Esophagus mucosa (tissue), 1 donor: Measurements from ENCODE around the gene CSPG4. TPM values are rescaled to one million over a fixed set of nuclear protein-coding genes. Genes with fewer than 3 reads are reported as not detected.
A peak's percentile ranks its signal among the peaks of the same experiment; 100 is the strongest.
"Not testable (repeated sequence)": the region's sequence is repeated elsewhere in the genome, so short reads cannot be mapped to it uniquely, and the experiment has no call there.

ENCODE experiments used
- ATAC-seq: fragments of 200-7000 bp; cut with Tn5 transposase; one replicate; pipeline ENCODE4 v1.9.1; 2020
- total RNA-seq: library from RNA; stranded (reverse); gene quantifications from one replicate; pipeline ENCODE4 v1.2.4, GENCODE V29; 2023
- donor health status: DM: yes; HTN: yes; CAD: no.

Gene CSPG4
- total RNA-seq, 1 donor from 2014 or later, result 1.9 TPM

DNA sequence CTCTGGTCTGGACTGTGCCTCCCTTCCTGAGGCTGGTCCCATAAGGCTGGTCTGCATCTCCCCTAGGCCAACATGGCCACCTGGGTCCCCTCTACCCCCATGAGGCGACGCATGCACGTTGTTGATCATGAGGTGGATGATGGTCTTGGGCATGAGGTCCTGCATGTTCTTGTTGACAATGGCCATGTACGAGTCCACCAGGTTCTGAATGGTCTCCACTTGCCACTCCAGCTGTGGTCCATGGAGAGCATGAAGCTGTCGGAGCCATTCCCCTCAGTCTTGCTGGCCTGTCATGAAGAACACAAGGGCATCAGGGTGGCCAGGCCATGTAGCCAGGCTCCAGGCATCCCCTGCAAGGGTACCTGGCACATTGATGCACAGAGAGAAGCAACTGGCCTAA lies 27.1 kb upstream of the CSPG4 start:
- ATAC-seq, result no peak

GRCh38 chr15:75738647-75739325 lies 26.1 kb upstream of the CSPG4 start:
- peak; percentile 94 for ATAC-seq

DNA sequence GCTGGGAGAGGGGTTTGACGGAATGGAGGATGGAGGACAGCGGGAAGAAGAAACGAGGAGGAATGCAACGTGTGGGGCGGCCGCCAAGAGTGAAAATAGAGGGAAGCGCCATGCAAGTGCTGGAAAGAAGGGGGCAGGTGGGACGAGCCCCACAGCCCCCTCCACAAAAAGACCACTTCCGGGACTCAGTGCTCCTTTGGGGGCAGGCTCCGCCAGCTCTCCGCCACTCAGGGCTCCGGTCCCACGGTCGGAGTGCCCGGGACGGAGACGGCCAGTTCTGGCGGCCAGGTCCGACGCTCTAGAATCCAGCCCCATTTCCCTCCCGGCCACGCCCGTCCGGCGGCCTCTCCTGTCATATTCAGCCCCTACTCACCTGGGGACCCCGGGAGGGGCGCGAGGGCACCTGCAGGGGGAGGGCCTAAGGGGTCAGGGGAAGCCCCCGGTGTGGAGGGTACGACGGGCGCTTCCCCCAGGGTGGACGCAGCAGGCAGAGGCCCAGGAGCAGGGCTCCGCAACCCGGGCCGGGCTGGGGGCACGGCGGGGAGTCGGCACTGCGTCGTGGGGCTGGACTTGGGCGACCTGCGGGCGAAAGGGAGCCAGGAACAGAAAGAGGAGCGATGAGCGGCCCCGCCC lies 25.5 kb upstream of the CSPG4 start:
- ATAC-seq, result no peak

DNA sequence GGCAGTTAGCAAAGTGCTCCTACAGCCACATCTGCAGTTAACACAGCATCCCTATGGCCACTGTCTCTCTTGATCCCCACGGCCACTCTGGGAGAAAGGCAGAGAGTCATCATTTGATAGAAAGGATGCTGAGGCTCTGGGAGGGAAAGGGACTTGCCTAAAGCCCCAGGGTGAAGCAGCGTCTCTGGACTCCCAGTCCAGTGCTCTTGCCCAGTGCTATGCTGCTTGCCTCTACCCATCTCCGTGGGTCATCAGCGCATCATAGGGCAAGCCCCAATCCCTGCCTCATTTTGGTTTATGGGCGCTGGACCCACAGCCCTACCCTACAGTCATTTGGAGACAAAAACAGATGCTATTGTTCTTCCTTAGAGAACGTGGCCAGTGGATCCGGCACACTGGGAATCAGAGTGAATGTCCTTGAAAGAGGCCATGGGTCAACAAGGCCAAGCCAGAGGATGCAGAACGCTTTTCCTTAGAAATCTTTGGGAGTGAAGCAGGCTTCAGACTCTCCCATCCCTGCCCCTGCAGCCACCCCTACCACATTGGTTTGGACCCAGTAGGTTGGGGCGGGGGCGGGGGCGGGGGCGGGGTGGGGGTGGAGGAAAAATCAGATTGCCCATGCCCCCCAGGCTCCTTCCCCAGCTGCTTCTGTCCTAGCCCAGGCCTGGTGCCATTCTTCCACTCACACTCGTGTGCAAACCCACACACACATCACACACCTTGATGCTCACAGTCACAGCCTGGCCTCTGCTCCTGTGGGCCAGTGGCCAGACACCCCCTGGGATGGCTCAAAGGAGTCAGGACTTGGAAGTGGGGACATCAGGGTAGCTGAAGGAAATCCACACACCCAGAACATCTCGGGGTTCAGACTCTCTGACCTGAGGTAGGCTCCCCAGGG lies 24.7 kb upstream of the CSPG4 start:
- ATAC-seq, result not testable (repeated sequence)

DNA sequence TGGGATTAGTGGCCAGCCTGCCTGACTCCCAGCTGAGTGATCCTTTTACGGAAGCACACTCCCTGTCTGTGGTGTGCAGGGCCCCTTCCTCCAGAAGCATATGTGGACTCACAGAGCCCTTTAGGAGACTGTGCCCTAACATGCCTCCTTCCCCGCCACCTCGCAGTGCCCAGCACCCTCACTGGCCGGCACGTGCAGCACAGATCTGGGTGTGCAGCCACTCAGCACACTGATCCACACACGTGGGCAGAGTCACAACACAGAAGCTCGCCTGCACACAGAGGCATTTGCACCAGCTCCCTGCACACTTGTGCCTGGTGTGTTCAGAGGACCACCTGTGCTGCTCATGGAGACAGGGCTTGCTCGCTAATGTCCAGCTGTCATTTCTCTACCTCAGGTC lies 23.6 kb upstream of the CSPG4 start:
- no peak for ATAC-seq

DNA sequence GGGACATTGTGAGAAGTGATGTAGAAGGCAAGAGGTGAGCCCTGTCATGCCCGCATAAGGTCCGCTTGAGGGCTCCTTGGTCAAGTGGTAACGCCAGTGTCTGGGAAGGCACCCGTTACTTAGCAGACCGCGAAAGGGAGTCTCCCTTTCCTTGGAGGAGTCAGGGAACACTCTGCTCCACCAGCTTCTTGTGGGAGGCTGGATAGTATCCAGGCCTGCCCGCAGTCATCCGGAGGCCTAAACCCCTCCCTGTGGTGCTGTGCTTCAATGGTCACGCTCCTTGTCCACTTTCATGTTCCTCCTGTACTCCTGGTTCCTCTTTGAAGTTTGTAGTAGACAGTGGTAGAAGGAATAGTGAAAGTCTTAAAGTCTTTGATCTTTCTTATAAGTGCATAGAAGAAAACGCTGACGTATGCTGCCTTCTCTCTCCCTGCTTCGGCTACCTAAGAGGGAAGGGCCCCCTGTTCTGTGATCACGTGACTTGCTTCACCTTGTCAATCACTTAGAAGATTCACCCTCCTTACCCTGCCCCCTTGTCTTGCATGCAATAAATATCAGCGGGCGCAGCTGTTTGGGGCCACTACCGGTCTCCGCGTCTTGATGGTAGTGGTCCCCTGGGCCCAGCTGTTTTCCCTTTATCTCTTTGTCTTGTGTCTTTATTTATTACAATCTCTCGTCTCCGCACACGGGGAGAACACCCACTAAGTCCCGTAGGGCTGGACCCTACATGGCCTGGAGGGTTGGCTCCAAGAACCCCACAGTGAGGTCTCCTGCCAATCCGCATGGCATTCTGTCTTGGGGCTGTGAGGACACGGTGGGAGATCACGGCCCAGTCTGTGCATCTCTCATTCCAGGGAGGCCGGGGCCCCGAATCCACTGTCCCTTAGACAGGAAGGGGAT lies 22.5 kb upstream of the CSPG4 start:
- not testable (repeated sequence) for ATAC-seq

DNA sequence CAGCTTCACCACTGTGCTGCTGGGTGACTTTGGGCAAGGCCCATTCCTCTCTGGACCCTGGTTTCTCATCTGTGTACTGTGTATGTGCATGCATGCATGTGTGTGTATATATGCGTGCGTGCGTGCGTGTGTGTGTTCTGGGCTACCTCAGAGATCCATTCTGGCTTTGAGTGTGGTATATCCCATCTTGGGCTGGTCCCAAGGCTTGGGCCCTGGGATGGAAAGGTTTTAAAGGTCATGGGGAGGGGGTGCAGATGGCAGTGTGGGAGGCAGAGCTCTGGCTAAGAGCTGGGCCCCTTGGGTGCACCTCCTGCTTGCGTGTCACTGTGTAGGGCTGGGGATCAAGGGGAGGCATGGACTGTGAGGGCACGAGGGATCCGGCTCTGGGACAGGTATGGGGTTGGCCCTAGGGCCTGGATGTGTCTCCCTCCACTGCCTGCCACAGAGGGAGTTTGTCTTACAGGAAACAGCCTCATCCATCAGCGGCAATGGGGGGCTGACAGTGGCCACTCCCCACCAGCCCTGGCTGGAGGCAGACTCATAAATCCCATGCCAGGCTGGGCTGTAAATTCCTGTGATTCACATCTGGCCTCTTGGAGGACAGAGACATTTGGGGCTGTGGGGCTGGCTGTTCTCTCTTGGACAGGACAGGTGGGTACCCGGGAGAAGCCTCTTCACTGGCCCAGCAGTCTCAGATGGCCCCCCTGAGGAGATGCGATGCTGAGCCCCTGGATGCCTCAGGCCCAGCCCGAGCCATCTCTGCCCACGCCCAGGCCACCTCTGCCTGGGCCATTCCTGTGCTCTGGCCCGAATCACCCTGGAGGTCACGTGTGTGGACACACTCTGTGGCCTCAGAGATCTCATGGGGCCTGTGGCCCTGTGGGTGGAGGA lies 21.4 kb upstream of the CSPG4 start:
- ATAC-seq, result no peak

DNA sequence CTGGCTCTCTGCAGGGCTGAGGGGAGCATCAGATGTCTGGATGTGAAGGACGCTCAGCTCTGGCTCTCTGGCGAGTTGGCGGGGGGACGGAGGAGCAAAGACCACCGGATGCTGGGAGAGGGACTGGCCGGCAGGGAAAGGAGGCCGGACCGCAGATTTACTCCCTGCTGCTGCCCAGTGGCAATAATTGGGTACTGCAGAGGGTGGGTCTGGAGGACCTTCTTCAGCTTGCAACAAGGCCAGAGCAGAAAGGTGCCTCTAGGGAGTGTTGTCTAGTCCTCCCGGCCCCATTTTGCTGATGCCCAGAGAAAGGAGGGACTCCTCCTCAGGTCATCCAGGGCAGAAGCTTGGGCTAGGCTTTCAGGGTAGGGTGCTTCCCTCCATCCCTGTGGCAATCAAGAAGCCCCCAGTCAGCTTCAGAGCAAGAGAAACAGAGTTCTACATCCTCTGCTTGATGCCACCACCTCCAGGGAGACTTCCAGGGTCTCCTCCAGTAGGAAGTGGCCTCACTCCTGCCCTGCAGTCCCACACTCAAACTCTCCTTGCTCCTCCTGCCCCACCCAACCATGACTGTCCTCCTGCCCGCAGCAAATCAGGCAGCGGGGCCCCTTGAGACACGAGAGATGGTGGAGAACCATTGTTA lies 20.3 kb upstream of the CSPG4 start:
- peak; percentile 58 for ATAC-seq

DNA sequence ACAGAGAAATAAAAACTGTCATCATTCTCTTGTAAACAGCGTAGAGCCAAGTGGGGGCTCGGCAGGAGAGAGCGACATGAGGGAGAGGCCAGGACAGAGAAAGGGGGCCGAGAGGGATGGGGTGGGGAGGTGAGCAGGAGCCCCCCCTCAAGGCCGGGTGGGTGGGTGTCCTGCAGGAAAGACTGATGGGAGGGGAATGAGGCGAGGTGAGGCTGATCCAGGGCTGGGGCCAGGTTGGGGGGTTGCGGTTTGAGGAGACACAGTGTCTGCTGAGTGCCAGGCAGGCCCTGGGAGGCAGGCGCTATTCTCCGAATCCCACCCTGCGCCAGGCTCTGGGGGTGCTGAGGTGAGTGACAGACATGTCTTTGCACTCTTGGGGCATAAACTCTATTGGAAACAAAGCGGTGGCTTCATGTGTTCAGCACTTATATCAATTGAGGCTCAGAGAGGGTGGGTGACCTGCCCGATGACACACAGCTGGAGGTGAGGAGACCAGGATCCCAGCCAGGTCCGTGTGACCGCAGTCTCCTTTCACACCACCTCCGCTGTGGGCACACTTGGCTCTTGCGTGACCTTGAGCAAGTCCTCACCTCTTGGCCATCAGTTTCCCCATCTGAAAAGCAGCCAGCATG lies 19.6 kb upstream of the CSPG4 start:
- ATAC-seq, result no peak

DNA sequence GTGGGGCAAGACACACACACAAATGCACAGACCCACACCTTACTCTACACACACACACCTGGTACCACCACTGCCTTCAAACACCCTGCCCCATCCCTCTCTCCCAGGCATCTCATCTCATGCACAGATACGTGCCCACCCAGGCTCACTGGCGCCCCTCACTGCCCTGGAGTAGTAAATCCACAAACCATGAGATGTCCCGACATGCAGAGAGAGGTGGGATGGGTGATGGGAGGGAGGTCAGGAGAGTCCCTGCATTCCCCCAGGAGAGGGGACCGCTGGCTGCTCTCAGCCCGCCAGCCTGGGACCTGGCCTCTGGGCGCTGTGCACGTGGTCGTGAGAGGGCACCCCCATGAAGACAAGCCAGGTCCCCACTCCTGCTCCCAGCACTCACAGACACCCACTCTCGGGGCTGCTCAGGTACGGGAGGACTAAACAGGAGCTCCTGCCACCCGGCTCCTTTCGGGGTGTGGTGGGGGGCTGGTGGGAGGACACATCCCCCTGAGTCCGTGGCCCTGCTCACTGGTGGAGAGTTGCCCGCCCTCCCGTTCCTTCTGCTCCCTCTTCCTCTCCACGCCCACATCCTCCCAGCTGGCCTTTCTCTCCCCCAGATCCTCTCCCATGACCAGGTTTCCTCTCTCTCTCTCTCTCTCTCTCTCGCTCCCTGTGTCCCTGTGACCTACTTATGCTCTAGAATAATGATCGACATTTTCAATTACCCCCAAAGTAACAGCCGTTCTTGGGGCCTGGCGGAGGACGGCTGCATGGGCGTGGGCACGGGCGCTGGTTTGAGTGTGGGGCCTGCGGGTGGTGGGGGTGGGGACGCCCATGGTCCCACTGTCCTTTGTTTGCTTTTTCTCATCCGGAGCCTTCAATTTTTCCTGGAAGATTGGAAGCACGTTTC lies 18.9 kb upstream of the CSPG4 start:
- no peak for ATAC-seq

DNA sequence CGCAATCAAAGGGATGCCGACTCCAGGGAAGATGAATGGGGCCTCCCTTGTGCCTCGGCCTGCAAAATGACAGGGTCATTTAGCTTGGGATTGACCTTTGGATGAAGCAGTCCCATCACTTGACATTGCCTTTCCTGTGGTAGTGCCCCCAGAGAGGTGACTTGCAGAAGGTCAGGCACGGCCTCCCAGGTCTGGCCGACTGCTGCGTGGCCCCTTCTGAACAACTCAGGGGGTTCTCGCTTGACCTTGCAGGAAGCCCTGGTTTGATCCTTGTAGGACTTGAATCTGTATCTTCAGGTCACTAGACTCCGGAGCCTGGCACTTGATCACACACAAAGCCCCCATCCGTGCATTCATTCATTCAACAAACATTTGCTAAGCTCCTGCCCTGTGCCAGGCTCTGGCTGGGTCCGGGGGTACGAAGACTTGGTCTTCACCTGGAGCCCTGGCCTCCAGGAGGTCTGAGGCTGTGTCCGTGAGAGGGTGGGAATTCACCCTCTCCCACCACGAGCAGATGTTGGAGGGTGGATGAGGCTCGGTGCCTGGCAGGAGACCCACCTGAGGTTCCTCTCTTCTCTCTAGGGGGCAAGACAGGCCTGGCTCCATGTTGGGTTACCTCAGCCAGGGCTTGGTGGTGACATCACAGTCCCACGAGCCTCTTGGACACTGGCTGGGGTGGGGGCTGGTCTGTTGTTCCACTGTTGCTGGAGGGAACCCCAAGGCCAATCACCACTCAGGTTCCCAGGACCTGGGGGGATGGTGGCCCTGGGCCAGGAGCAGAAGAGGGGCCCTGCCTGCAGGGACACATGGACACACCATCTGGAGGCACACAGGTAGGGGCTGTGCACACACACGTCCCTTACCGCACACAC lies 18.0 kb upstream of the CSPG4 start:
- not testable (repeated sequence) for ATAC-seq

- ATAC-seq, result no peak
These were observed 16.9 kb upstream of the CSPG4 start for GRCh38 chr15:75729326-75730069.

- ATAC-seq, result peak; percentile 22
These were observed 15.4 kb upstream of the CSPG4 start for GRCh38 chr15:75727851-75728715.

GRCh38 chr15:75727031-75727531 lies 14.4 kb upstream of the CSPG4 start:
- no peak for ATAC-seq

DNA sequence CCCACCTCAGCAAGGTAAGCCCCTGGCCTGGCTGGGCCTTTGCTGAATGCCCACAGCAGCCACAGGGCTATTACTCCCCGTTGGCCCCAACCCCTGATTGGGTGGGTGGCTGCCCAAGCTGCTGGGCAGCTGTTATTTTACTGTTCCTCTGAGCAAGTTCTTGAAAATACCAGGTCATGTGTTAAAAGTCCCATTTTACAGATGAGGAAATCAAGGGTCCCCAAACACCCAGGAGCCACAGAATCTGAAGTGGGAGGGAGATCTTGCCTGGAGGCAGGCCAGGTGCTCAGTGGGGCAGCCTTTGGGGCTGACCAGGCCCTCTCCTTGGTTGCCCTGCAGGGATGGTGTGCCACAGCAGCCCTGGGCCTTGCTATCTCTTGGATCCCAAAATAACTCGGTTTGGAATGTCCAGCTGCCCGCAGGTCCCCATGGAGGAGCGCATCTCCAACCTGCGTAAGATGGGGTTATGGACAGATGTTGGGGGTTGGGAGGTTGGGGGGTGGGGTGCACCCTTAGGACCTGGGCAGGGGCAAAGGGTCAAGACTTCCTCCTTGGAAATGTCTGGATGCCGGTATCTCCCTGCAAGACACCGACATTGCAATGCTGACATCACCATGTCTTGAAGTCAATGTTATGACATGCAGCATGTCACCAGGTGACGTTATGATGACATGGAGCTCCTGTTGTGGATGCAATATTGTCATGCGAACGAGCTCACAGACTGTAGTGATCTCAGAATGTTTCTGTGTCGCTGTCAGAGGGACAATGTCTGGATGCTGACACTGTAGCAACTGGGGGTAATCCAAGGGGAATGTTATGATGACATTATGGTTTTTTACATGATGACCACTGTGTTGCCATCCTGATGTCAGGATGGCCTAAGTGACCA lies 13.3 kb upstream of the CSPG4 start:
- no peak for ATAC-seq
